Activated T-helper 1 cell treated with anti-CD3 and anti-CD28 coated beads, Interleukin-12 subunit alpha, Interleukin-12 subunit beta, Interleukin-2, Interleukin-4 antibody, amounts not matched to agents 30 ng/mL and 10 ng/mL and 1 ng/mL, durations not matched to agents 14 hours and 24 hours and 36 hours (primary cell): ENCODE data around the gene METTL6. TPM values are rescaled to one million over a fixed set of nuclear protein-coding genes. Genes with fewer than 3 reads are reported as not detected.

ENCODE experiments used
- DNase-seq: peaks from one replicate; pipeline ENCODE4 v3.0.0; 2021; ENCODE audit warnings: low spot score
- H3K27ac Mint-ChIP-seq: one replicate; pipeline ENCODE4 v1.8.0; 2021; ENCODE audit warnings: mild to moderate bottlenecking, mixed read lengths
- H3K27me3 Mint-ChIP-seq: one replicate; pipeline ENCODE4 v1.8.0; 2022; ENCODE audit warnings: mild to moderate bottlenecking, moderate library complexity, mixed read lengths; ENCODE audit not compliant: insufficient read depth
- H3K36me3 Mint-ChIP-seq: one replicate; pipeline ENCODE4 v1.8.0; 2021; ENCODE audit warnings: low read depth, mixed read lengths
- H3K4me1 Mint-ChIP-seq: one replicate; pipeline ENCODE4 v1.8.0; 2021; ENCODE audit warnings: low read depth, mixed read lengths
- H3K4me3 Mint-ChIP-seq: one replicate; pipeline ENCODE4 v1.8.0; 2021; ENCODE audit warnings: mild to moderate bottlenecking, moderate library complexity, mixed read lengths
- H3K9me3 Mint-ChIP-seq: one replicate; pipeline ENCODE4 v1.8.0; 2021; ENCODE audit warnings: mixed read lengths
- intact Hi-C: fragments of 100-400 bp; cut with micrococcal nuclease; formaldehyde crosslinking; loops from one replicate; pipeline ENCODE4 v1.15.1; 2024
- total RNA-seq: library from RNA; stranded (reverse); gene quantifications from 2 replicates; pipeline ENCODE4 v1.2.3, GENCODE V29; 2022

The METTL6 gene
- total RNA-seq, 1 donor from 2014 or later = 15.0 TPM

GRCh38 chr3:15440891-15441290, 13.5 kb upstream of the METTL6 start:
- H3K27me3 Mint-ChIP-seq = no peaks in the 10 kb centered on the region
- H3K9me3 Mint-ChIP-seq = no peaks in the 10 kb centered on the region
- H3K4me1 Mint-ChIP-seq = peaks cover 33% of the 10 kb centered on the region
- peaks cover 68% of the 10 kb centered on the region for H3K36me3 Mint-ChIP-seq
- H3K4me3 Mint-ChIP-seq = no peak overlapping the region
- intact Hi-C loops = no loop called here
- H3K27ac Mint-ChIP-seq = no peak overlapping the region
- DNase-seq = no peak

- no peak for DNase-seq
- Mint-ChIP-seq H3K9me3 (no peaks in the 10 kb centered on the region), H3K27ac (no peak overlapping the region), H3K36me3 (peaks cover 67% of the 10 kb centered on the region), H3K27me3 (no peaks in the 10 kb centered on the region), H3K4me3 (no peak overlapping the region), H3K4me1 (peaks cover 33% of the 10 kb centered on the region)
- intact Hi-C loops = no loop called here
Observed at GRCh38 chr3:15439476-15439875, 12.1 kb upstream of the METTL6 start.

DNA sequence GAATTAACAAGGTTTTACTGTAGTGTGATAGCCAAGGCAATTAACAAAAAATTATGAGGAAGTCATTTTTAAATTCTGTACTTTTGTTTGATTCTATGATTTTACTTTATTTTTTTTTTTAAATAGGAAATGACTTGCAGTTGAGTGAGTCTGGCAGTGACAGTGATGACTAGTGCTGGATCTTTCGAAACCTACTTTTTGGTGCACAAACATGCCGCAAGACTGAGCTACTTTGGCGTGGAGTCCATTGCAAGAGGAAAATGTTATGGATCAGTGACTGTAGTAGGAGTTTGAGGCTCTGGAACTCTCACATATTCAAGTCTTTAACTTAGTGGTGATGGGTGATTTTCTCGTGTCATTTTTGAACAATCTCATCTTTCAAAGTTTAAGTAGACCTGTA, 11.6 kb upstream of the METTL6 start:
- no peak overlapping the region for H3K27ac Mint-ChIP-seq
- no peaks in the 10 kb centered on the region for H3K27me3 Mint-ChIP-seq
- peaks cover 33% of the 10 kb centered on the region for H3K4me1 Mint-ChIP-seq
- intact Hi-C loops = no loop called here
- H3K9me3 Mint-ChIP-seq = no peaks in the 10 kb centered on the region
- DNase-seq = no peak
- no peak overlapping the region for H3K4me3 Mint-ChIP-seq
- H3K36me3 Mint-ChIP-seq = peaks cover 66% of the 10 kb centered on the region

DNA sequence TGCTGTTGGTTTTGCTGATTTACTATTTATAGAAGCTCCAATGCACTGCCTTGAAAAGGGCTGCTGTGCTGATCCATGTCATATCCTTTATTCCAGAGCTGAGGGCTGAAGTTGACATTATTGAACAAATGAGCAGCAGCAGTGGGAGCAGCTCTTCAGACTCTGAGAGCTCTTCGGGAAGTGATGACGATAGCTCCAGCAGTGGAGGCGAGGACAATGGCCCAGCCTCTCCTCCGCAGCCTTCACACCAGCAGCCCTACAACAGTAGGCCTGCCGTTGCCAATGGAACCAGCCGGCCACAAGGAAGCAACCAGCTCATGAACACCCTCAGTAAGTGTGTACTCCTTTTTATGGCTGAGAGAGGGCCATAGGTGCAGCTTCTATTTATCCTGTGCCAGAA, 8.9 kb upstream of the METTL6 start:
- no peak for DNase-seq
- intact Hi-C loops = no loop called here
- H3K27me3 Mint-ChIP-seq = no peaks in the 10 kb centered on the region
- no peaks in the 10 kb centered on the region for H3K9me3 Mint-ChIP-seq
- H3K36me3 Mint-ChIP-seq = peaks cover 58% of the 10 kb centered on the region
- no peak overlapping the region for H3K4me3 Mint-ChIP-seq
- peaks cover 38% of the 10 kb centered on the region for H3K4me1 Mint-ChIP-seq
- H3K27ac Mint-ChIP-seq = no peak overlapping the region

DNA sequence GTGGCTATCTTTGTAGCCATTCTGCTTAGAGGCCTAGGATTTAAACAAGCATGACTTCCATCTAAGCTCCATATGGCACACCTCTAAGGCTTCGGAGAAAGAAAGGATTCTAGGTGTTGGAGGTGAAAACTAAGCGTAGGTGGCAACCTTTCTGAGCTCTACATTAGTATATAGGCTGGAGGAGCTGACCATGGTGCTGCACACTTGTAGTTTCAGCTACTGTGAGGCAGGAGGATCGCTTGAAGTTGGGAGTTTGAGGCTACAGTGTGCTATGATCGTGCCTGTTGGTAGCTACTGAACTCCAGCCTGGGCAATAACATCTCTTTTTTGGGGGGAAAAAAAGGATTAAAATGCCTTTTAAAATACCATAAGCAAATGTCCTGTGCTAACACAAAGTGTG, 7.4 kb upstream of the METTL6 start:
- H3K27ac Mint-ChIP-seq = no peak overlapping the region
- intact Hi-C loops = no loop called here
- H3K4me3 Mint-ChIP-seq = no peak overlapping the region
- no peaks in the 10 kb centered on the region for H3K27me3 Mint-ChIP-seq
- H3K9me3 Mint-ChIP-seq = no peaks in the 10 kb centered on the region
- no peak for DNase-seq
- H3K4me1 Mint-ChIP-seq = peaks cover 31% of the 10 kb centered on the region
- H3K36me3 Mint-ChIP-seq = peaks cover 50% of the 10 kb centered on the region

DNA sequence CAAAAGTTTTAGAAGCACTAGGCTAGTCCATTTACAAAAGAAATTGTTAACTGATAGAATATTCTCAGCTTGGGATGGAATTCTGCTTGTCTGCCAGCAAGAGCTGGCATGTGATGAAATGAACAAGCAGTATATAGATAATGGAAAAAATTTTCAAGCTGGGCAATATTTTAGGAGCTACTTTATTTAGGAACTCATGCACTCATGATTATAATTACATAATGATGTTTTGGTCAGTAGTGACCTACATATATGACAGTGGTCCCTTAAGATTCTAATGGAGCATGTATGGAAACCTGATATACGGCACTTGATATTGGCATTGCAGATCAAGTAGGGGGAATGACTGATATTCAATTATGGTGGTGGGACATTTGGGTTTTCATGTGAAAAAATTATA, 6.2 kb upstream of the METTL6 start:
- Mint-ChIP-seq H3K36me3 (peaks cover 41% of the 10 kb centered on the region), H3K4me3 (no peak overlapping the region)

DNA sequence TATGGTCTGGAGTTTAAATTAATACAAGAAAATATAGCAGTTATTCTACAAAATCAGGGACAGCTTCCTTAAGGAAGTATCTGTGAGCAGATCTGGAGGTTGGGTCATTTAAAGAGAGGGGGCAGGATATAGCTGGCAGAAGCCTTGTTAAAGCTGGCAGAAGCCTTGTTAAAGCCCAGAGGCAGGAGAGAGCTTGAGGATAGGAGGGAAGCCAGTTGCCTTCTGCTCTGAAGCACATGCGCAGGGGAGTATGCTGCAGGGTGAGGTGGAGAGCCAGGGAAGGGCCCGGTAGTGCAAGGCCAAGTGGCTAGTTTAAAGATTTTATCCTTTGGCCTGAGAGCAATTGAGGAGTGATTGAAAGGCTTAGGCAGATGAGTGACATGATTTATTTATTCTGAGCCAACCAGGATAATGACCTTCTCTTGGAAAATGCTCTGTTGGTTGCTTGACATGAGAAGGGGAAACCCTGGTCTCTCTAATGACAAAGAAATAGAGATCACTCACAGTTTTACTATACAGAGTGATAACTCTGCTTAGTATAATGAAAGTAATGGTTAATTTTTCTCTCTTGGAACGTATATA, 4.0 kb upstream of the METTL6 start:
- peaks cover 35% of the 10 kb centered on the region for H3K36me3 Mint-ChIP-seq
- intact Hi-C loops = no loop called here
- DNase-seq = no peak
- peaks cover 45% of the 10 kb centered on the region for H3K4me1 Mint-ChIP-seq
- H3K27ac Mint-ChIP-seq = no peak overlapping the region
- no peaks in the 10 kb centered on the region for H3K9me3 Mint-ChIP-seq
- no peak overlapping the region for H3K4me3 Mint-ChIP-seq
- no peaks in the 10 kb centered on the region for H3K27me3 Mint-ChIP-seq

More for the DNA sequence above, 6.2 kb upstream of the METTL6 start:
- H3K9me3 Mint-ChIP-seq = no peaks in the 10 kb centered on the region
- DNase-seq = no peak
- H3K27ac Mint-ChIP-seq = no peak overlapping the region
- intact Hi-C loops = no loop called here
- peaks cover 32% of the 10 kb centered on the region for H3K4me1 Mint-ChIP-seq
- no peaks in the 10 kb centered on the region for H3K27me3 Mint-ChIP-seq

DNA sequence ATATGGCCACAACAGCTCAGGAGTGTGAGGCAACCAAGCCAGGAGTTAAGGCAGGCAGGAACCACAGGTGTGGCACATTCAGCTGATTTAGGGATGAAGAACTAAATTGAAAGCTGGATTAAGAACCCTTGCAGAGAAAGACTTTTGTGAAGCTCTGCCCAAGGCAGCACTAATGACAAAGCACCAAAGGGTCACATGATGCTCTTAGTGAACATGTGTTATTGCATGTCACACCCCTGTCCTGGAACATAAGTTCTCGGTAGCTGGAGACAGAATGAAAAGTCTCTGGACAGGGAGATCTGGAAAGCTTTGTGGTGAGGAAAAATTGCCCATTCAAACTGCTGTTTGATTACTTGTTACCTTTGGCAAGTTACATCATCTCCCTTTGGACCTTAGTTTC, 3.3 kb upstream of the METTL6 start:
- Mint-ChIP-seq H3K4me3 (peak overlapping the region; percentile 20), H3K36me3 (peaks cover 34% of the 10 kb centered on the region), H3K4me1 (peaks cover 53% of the 10 kb centered on the region), H3K9me3 (no peaks in the 10 kb centered on the region), H3K27ac (no peak overlapping the region), H3K27me3 (no peaks in the 10 kb centered on the region)
- intact Hi-C loops = no loop called here
- no peak for DNase-seq

DNA sequence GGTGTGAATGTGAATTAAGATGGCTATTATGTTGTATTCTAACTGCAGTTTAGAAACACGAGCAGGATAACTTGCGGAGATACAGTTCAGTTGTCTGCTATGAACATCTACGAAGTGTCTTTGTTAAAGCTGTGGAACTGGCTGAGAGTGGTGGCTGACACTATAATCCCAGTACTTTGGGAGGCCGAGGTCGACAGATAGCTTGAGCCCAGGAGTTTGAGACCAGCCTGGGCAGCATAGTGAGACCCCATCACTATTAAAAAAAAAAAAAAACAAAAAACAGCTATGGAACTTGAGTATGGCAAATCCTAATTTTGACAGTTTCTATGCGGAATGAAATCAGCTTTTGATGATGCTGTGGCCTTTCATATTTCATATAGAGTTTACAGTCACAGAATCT, 1.7 kb upstream of the METTL6 start:
- peaks cover 36% of the 10 kb centered on the region for H3K36me3 Mint-ChIP-seq
- peaks cover 66% of the 10 kb centered on the region for H3K4me1 Mint-ChIP-seq
- intact Hi-C loops = loop anchor here (5.0 kb wide), 3 partner anchors 67 to 482 kb away; partner anchors contain the start of gene NR2C2
- H3K9me3 Mint-ChIP-seq = no peaks in the 10 kb centered on the region
- no peaks in the 10 kb centered on the region for H3K27me3 Mint-ChIP-seq
- DNase-seq = no peak
- H3K27ac Mint-ChIP-seq = peak overlapping the region; percentile 96
- H3K4me3 Mint-ChIP-seq = peak overlapping the region; percentile 97

GRCh38 chr3:15428539-15428938, 1.2 kb upstream of the METTL6 start:
- no peak for DNase-seq
- Mint-ChIP-seq H3K27ac (peak overlapping the region; percentile 96), H3K36me3 (peaks cover 33% of the 10 kb centered on the region)

GRCh38 chr3:15427981-15428380, 637 bp upstream of the METTL6 start:
- no peaks in the 10 kb centered on the region for H3K9me3 Mint-ChIP-seq
- DNase-seq = no peak
- H3K36me3 Mint-ChIP-seq = peaks cover 29% of the 10 kb centered on the region
- intact Hi-C loops = loop anchor here (1.0 to 5.0 kb wide), 12 partner anchors 50 to 481 kb away; partner anchors contain the start of genes BTD, CAPN7, HACL1 and NR2C2
- peak overlapping the region; percentile 97 for H3K4me3 Mint-ChIP-seq
- H3K27me3 Mint-ChIP-seq = no peaks in the 10 kb centered on the region
- peak overlapping the region; percentile 96 for H3K27ac Mint-ChIP-seq
- peaks cover 61% of the 10 kb centered on the region for H3K4me1 Mint-ChIP-seq

More at GRCh38 chr3:15428539-15428938, 1.2 kb upstream of the METTL6 start:
- Mint-ChIP-seq H3K4me1 (peaks cover 66% of the 10 kb centered on the region), H3K9me3 (no peaks in the 10 kb centered on the region), H3K4me3 (peak overlapping the region; percentile 97), H3K27me3 (no peaks in the 10 kb centered on the region)
- intact Hi-C loops = loop anchor here (1.0 to 5.0 kb wide), 4 partner anchors 66 to 481 kb away; partner anchors contain the start of gene NR2C2

GRCh38 chr3:15426579-15427118, 695 bp downstream of the METTL6 start:
- Mint-ChIP-seq H3K27me3 (no peaks in the 10 kb centered on the region), H3K9me3 (no peaks in the 10 kb centered on the region), H3K4me1 (peaks cover 54% of the 10 kb centered on the region), H3K4me3 (peak overlapping the region; percentile 97), H3K36me3 (peaks cover 32% of the 10 kb centered on the region), H3K27ac (peak overlapping the region; percentile 96)
- intact Hi-C loops = loop anchor here (1.0 to 5.0 kb wide), 11 partner anchors 48 to 479 kb away; partner anchors contain the start of genes BTD, CAPN7, HACL1 and NR2C2
- no peak for DNase-seq

- peaks cover 25% of the 10 kb centered on the region for H3K36me3 Mint-ChIP-seq
- H3K27ac Mint-ChIP-seq = no peak overlapping the region
Observed at GRCh38 chr3:15420871-15421270, 6.5 kb downstream of the METTL6 start.

More at GRCh38 chr3:15420871-15421270, 6.5 kb downstream of the METTL6 start:
- no peak for DNase-seq
- no peak overlapping the region for H3K4me3 Mint-ChIP-seq
- H3K4me1 Mint-ChIP-seq = peaks cover 20% of the 10 kb centered on the region
- intact Hi-C loops = no loop called here
- H3K27me3 Mint-ChIP-seq = no peaks in the 10 kb centered on the region
- H3K9me3 Mint-ChIP-seq = no peaks in the 10 kb centered on the region
